ENCODE data around the gene CD300E.

Gene CD300E

DNA sequence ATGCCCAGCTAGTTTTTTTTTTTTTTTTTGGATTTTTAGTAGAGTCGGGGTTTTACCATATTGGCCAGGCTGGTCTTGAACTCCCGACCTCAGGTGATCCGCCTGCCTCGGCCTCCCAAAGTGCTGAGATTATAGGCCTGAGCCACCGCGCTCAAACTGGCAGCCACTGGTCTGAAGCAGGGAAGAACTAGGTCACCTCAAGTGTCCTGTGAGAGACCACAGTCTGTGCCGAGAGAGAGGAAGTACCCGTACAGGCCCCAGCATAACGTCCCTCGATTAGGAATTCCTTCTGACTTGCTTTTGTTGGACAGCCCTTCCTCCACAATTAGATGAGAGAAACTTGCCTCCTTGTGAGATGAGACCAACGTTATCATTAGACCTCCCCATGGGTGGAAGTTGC is 13.7 kb upstream of the CD300E start:
- in situ Hi-C loops (cut with HindIII; ENCODE audit: low sequenced_read_pairs): loop anchor here (25.0 kb wide), 1 partner anchor 150 kb away; no protein-coding TSS in a partner anchor

DNA sequence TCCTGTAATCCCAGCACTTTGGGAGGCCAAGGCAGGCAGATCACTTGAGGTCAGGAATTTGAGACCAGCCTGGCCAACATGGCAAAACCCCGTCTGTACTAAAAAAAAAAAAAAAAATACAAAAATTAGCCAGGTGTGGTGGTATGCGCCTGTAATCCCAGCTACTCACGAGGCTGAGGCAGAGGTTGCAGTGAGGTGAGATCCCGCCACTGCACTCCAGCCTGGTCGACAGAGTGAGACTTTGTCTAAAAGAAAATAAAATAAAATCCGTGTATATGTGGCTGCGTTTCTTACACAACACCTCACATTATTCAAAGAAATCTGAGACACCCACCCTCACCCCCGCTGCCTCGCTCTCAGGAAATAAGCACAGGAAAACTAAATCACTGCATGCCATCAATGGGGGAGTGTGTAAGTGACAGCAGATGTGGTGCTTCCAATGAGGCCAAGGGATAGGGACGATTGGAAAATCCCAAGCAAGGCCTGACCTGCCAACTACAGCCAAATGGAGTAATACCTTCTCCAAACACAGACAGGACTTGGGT is 13.1 kb upstream of the CD300E start:
- in situ Hi-C loops (cut with HindIII; ENCODE audit: low sequenced_read_pairs): loop anchor here (25.0 kb wide), 1 partner anchor 149 kb away; no protein-coding TSS in a partner anchor

DNA sequence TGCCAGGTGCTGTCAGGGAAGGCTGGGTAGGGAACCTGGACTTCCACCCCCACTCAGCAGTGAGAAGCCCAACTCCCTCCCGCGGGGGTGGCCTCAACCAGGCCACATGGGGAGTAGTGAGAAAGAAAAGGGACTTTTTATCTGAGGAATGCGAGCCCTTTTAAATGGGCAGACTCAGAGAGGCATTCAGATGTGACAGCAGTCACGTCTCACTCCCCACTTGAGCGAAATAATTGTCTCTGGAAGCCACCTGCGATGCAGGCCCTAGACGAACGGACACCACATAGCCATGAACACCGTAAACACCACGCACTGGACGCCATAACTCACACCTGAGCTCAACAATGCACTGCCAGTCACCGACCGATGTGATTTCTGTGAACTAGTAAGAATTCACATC is 11.9 kb upstream of the CD300E start:
- in situ Hi-C loops (cut with HindIII; ENCODE audit: low sequenced_read_pairs): loop anchor here (25.0 kb wide), 1 partner anchor 148 kb away; no protein-coding TSS in a partner anchor

DNA sequence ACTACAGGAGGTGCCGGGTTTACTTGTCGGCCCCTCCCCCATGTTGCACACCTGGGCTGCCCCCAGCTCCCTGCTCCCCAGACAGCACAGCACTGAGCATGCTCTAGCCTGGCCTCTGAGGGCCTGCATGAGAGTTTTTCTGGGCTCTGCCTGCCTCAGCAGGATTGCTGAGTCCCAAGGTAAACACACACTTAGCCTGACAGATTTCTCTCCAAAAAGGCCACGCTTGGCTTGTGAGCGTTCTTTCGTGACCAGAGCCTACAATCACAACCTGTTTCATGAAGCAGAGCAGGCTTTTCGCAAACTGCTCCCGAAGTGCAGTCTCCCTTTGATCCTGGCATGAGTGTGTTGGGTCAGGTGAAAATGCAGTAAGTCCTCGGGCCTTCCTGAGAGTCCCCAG is 9.8 kb upstream of the CD300E start:
- in situ Hi-C loops (cut with HindIII; ENCODE audit: low sequenced_read_pairs): loop anchor here (25.0 kb wide), 1 partner anchor 146 kb away; no protein-coding TSS in a partner anchor

DNA sequence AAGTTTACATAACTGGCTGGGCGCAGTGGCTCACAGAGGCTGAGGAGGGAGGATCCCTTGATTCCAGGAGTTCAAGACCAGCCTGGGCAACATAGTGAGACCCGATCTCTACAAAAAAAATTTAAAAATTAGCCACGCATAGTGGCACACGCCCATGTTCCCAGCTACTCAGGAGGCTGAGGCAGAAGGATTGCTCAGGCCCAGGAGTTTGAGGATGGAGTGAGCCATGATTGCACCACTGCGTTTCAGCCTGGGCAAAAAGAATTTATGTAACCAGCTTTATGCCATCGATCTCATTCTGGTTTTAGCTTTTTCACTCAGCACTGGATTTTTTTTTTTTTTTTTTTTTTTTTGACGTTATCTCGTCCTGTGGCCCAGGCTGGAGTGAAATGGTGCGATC is 9.1 kb upstream of the CD300E start:
- in situ Hi-C loops (cut with HindIII; ENCODE audit: low sequenced_read_pairs): loop anchor here (25.0 kb wide), 1 partner anchor 145 kb away; no protein-coding TSS in a partner anchor

DNA sequence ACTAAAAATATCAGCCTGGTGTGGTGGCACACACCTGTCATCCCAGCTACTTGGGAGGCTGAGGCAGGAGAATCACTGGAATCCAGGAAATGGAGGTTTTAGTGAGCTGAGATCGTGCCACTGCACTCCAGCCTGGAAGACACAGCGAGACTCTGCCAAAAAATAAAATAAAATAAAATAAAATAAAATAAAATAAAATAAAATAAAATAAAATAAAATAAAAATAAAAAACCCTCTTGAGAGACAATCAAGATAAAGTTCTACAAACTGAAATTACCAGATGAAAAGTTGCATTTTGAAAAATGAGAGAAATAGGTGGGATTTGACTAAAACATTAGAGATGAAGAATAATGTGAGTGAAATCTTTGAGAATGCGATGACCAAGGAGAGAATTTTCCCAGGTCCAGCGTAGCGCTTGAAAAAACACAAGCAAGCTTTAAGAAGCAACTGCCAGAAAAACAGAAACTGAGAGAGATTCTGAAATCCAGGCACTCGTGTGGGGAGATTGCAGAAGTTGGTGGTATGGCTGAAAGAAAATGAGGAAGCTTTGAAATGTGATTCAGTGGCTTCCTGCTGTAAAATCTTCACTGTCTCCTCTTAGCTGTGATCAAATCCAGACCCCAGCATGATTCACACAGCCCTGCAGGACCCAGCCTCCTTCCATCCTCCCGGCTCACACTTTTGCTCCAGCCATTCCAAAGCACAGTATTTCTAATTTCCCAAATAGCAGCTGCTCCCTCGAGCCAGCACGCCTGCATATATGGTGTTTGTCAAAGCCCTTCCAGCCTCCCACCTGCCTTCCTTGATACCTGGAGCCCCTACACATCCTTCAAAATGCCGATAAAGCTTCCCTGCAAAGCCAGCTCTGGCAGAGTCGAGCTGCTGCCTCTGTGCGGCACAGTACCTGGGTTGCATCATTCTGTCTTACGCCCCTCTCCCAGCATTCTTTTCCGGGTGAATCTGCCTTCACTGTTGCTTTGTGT is 8.2 kb upstream of the CD300E start:
- in situ Hi-C loops (cut with HindIII; ENCODE audit: low sequenced_read_pairs): loop anchor here (25.0 kb wide), 1 partner anchor 144 kb away; no protein-coding TSS in a partner anchor

DNA sequence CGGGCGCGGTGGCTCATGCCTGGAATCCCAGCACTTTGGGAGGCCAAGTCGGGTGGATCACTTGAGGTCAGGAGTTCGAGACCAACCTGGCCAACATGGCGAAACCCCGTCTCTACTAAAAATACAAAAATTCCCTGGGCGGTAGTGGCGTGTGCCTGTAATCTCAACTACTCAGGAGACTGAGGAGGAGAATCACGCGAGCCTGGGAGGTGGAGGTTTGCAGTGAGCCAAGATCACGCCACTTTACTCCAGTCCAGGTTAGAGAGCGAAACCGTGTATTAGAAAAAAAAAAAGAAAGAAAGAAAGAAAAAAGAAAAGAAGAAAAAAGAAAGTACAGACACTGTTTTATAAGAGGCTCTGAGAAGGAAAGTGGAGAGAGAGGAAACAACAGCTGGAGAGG is 6.7 kb upstream of the CD300E start:
- in situ Hi-C loops (cut with HindIII; ENCODE audit: low sequenced_read_pairs): loop anchor here (25.0 kb wide), 1 partner anchor 143 kb away; no protein-coding TSS in a partner anchor

DNA sequence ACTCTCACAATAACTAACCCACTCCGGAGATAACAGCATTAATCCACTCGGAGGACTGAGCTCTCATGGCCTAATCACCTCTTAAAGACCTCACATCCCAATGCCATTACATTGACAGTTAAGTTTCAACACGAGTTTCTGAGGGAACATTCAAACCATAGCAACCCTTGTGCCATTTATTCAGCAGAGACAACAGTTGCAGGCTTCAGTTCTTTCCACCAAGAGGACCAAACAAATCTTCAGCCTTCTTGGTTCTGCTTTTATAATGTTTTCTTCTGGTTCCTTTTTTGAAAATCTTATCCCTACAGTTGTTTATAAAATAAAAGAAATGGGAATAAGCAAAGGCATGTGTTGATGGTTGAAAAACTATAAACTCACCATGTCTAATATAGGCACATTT is 2.1 kb upstream of the CD300E start:
- in situ Hi-C loops (cut with HindIII; ENCODE audit: low sequenced_read_pairs): loop anchor here (25.0 kb wide), 1 partner anchor 138 kb away; no protein-coding TSS in a partner anchor

DNA sequence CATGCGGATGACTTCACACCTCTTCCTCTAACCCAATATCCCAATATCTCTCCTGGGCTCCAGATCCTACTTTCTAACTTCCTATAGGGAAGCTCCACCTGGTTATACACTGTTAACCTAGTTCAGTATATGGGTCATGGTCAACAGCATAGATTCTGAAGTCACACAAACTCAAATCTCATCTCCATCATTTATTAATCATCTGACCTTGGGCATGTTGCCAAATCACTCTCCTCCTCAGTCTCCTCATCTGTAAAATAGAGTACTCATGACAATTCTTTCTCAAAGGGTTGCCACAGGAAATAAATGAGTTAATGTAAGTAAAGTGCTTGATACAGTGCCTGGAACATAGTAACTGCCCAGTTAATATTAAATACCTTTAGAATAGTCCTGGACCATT is 593 bp upstream of the CD300E start:
- in situ Hi-C loops (cut with HindIII; ENCODE audit: low sequenced_read_pairs): no loop called here

DNA sequence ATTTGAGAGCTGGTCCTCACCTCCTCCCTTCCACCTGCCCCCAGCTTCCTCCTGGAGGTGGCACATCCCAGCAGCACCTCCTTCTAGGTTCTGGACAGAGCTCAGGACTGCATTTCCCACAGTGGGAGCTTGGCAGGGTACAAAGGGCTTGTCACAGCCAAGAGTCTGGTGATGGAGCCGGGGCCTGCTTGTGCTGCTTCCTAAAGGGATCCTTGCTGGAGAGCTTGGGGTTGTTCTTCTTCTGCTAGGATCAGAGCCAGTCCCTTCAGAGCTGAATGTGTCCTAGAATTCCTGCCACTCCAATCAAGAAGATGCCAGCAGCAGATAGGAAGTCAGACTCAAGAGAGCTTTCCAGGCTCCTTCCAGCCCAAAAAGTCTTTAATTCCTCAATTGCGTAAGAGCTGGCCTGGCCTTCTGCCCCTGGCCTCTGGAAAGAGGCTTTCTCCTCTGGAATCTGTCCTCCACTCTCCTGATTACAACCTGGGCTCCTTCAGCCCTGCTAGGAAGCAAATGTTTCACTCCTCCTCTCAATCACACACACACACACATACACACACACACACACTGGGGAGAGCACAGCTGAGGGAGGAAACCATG is 4.4 kb downstream of the CD300E start:
- in situ Hi-C loops (cut with HindIII; ENCODE audit: low sequenced_read_pairs): loop anchor here (5.0 kb wide), 1 partner anchor 47 kb away; no protein-coding TSS in a partner anchor

DNA sequence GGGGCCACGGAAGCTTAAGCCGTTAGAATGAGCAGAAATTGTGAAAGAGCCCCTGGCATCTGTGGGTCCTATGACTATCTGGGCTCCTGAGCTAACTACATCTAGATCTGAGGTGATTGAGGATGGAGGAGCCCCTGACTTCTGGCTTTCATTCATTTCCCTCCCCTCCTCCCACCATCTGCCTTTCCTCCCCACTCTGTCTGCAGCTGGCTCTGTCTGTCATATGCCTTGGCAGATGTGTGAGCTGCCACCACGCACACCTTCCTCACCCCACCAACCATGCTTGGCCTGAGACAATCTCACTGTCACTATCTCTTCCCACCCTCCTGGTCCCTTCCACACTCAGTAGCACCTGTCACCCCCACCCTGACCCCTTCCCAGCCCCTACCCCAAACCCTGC is 5.1 kb downstream of the CD300E start:
- in situ Hi-C loops (cut with HindIII; ENCODE audit: low sequenced_read_pairs): loop anchor here (5.0 kb wide), 1 partner anchor 46 kb away; no protein-coding TSS in a partner anchor

DNA sequence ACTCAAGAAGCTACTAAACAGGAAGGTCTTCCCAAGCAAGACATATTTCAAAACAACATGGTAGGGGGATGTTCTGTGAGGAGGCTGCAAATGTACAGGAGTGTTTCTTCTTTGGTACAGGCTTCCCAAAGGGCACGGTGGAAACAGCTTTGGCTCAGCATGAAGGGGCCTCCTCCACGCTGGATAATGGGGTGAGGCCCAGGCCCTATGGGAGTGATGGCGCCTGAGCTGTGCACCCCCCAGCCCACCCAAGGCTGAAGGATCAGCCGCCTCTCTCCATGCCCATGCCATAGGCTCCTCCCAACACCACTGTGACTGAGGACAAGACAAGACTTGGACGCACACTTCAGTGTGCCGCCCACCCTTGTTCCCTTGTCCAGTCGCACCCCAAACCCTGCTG is 6.8 kb downstream of the CD300E start:
- in situ Hi-C loops (cut with HindIII; ENCODE audit: low sequenced_read_pairs): loop anchor here (5.0 kb wide), 1 partner anchor 44 kb away; no protein-coding TSS in a partner anchor

DNA sequence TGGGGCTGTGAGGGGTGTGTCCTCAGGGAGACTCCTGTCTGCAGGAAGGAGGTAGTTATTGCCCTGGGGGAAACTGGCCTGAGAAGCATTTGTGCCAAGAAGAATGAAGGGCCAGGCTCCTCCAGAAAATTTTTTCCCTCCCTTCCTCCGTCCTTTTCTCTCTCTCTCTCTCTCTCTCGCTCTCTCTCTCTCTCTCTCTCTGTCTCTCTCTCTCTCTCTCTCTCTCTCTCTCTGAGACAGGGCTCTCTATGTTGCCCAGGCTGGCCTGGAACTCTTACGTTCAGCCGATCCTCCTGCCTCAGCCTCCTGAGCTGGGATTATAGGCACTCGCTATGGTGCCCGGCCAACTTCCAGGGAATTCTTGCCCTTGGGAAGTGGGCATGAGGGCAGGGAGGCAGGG is 11.5 kb downstream of the CD300E start:
- in situ Hi-C loops (cut with HindIII; ENCODE audit: low sequenced_read_pairs): no loop called here

DNA sequence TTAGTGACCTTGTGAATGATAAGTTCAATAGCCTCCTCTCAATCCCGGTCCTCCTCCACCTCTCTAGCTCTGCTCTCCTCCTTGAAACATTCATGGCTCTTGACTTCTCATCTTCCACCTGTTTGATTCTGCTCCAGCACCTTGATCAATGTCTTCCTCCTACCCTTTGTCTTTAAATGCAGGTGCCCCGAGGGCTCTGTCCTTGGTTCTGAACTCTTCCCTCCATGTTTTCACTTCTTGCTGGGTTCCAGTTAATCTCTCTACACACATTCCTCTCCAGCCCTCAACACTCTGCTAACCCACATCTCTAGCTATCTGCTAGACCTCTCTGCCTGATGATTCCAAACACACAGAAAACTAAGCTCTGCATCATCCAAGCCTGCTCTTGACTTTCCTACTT is 13.4 kb downstream of the CD300E start:
- in situ Hi-C loops (cut with HindIII; ENCODE audit: low sequenced_read_pairs): no loop called here

DNA sequence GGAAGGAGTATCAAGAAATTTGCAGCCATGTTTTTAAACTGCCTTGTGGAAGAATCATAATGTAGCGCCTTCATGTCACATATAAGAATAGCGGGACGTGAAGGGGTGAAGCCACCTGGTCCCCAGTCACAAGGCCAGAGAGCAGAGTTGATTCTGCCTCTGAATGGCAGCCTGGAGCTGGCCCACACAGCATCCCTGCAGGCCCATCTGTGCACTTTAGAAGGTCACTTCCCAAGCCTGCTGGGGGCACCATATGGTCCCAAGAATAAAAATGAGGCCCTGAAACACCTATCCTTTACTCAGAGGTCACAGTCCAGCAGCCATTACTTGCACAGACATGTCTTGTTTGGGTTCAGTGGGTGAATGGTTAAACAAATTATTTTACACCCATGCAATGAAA is 15.0 kb downstream of the CD300E start:
- in situ Hi-C loops (cut with HindIII; ENCODE audit: low sequenced_read_pairs): no loop called here

DNA sequence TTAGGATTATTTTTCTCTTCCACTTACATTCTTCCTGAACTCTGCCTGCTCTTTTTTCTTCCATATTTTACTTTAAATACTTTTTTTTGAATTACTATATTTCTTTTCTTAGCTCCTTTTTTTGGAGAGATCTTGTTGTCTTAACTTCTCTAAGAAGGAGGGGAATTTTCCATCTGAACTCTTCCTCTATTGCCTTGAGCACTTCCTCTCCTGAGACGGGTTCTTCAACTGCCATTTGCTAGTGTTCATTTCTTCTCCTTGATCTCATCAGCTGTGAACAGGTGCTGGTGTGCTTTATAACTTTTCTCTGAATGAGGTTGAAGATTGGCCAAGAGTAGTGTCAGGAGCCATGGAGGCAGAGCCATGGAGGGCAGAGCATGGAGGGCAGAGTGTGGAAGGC is 16.3 kb downstream of the CD300E start:
- in situ Hi-C loops (cut with HindIII; ENCODE audit: low sequenced_read_pairs): no loop called here

DNA sequence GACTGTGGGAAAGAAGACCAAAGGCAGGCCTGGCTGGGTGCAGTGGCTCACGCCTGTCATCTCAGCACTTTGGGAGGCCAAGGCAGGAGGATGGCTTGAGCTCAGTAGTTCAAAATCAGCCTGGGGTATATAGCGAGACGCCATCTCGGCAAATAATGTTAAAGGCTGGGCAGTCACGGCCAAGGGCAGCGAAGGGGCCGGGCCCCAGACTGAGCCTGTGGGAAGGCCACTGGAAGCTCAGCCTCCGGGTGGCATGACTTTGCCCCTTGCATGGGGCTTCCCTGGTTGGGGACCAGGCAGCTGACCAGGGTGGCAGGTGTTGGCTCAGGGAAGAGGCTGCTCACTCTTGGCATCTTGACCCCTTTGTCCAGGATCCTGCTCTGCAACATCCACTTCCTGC is 17.5 kb downstream of the CD300E start:
- in situ Hi-C loops (cut with HindIII; ENCODE audit: low sequenced_read_pairs): no loop called here

DNA sequence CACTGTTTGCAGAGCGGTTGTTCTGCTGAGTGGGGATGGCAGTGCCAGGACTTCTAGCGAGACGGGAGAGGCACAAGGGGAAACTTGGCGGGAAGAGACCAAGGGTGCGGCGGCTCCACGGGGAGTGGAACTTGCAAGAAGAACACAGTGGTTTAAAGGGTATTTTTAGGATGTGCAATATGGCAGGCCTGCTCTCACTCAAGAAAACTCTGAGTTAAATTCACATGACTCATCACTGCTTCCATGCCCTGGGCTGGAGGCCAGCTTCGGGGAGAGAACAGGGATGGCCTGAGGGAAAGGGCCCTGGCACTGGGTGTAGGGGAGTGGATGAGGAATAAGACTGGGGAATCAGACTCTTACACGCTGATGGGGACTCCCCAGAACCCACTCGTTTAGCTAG is 18.2 kb downstream of the CD300E start:
- in situ Hi-C loops (cut with HindIII; ENCODE audit: low sequenced_read_pairs): no loop called here

DNA sequence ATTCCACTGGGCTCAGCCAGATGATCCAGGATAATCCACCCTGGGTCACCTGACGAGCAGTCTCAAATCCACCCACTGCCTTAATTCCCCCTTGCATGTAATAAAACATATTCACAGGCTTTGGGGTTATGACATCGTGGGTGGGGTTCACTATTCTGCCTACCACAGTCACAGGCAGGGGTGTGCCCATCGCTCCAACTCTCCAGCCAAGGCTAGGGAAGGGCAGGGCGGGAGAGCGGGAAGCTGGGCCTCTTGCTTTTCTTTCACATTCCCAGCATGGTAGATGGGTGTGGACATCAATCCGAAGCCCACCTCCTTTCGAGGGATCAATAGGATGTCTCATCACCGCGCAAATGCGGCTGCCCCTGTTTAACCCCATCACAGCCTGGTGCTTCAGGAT is 18.8 kb downstream of the CD300E start:
- in situ Hi-C loops (cut with HindIII; ENCODE audit: low sequenced_read_pairs): no loop called here

DNA sequence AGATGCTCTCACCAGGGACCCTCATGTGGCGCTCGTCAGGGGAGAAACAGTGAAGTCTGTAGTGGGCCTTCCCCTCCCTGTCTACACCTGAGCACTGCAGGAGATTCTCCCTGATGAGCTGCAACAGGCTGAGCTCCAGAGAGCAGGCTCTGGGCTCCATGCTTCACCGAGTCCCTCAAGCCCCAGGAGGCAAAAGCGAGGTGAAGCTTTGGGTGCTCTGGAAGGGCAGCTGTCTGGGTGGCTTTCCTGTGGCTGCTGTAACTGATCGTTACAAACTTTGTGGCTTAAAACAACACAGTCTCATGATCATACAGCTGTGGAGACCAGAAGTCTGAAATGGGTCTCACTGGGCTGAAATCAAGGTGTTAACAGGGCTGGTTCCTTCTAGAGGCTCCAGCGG is 19.3 kb downstream of the CD300E start:
- in situ Hi-C loops (cut with HindIII; ENCODE audit: low sequenced_read_pairs): no loop called here

DNA sequence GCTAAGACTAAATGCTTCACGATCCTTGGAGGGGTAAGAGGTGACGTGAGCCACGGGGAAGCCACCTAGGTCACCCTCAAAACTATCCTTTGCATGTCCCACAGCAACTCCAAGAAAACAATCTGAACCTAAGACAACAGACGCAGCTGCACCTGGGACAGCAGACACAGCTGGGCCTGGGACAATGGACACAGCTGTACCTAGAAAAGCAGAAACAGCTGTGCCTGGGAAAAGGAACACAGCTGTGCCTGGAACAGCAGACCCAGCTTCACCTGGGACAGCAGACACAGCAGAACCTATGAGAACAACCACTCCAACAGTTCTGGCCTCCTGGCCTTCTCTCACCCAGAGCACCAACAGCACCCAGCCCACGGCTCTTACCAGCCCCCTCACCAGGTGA is 19.8 kb downstream of the CD300E start:
- in situ Hi-C loops (cut with HindIII; ENCODE audit: low sequenced_read_pairs): no loop called here
